Fibroblast of skin of left biceps (primary cell): ENCODE data around the gene XYLT1.

Source experiments
- DNase-seq, 2 experiments: peaks; one replicate each; pipeline ENCODE4 v3.0.0-alpha.2; 2013; ENCODE audit warnings: low read depth in 2 of 2

XYLT1 gene

GRCh38 chr16:17101646-17102045 lies 369.1 kb downstream of the XYLT1 start:
- DNase-seq, result no peak

- DNase-seq, result no peak
These were observed 372.1 kb downstream of the XYLT1 start for GRCh38 chr16:17098685-17099084.

GRCh38 chr16:17084130-17084529 lies 386.6 kb downstream of the XYLT1 start:
- DNase-seq, result no peak

GRCh38 chr16:17083628-17084027 lies 387.1 kb downstream of the XYLT1 start:
- DNase-seq, result no peak

GRCh38 chr16:17082095-17082882 lies 388.5 kb downstream of the XYLT1 start:
- DNase-seq, result no peak

GRCh38 chr16:17080105-17080504 lies 390.7 kb downstream of the XYLT1 start:
- no peak for DNase-seq

- no peak for DNase-seq
These were observed 391.7 kb downstream of the XYLT1 start for GRCh38 chr16:17078931-17079631.

- no peak for DNase-seq
These were observed 393.8 kb downstream of the XYLT1 start for GRCh38 chr16:17076818-17077498.

GRCh38 chr16:17076092-17076754 lies 394.5 kb downstream of the XYLT1 start:
- DNase-seq, result no peak

- no peak for DNase-seq
These were observed 398.7 kb downstream of the XYLT1 start for GRCh38 chr16:17072104-17072503.

GRCh38 chr16:17070882-17071592 lies 399.7 kb downstream of the XYLT1 start:
- DNase-seq, result no peak

- no peak for DNase-seq
These were observed 401.1 kb downstream of the XYLT1 start for GRCh38 chr16:17069681-17070080.

GRCh38 chr16:17068524-17068923 lies 402.2 kb downstream of the XYLT1 start:
- DNase-seq, result no peak

GRCh38 chr16:17067882-17068281 lies 402.9 kb downstream of the XYLT1 start:
- no peak for DNase-seq

- DNase-seq, result no peak
These were observed 407.3 kb downstream of the XYLT1 start for GRCh38 chr16:17063201-17064139.

- no peak for DNase-seq
These were observed 408.1 kb downstream of the XYLT1 start for GRCh38 chr16:17062676-17063075.

GRCh38 chr16:17061326-17061725 lies 409.4 kb downstream of the XYLT1 start:
- no peak for DNase-seq

- no peak for DNase-seq
These were observed 412.3 kb downstream of the XYLT1 start for GRCh38 chr16:17058471-17058870.

- no peak for DNase-seq
These were observed 414.1 kb downstream of the XYLT1 start for GRCh38 chr16:17056666-17057065.

GRCh38 chr16:17053536-17054160 lies 417.1 kb downstream of the XYLT1 start:
- no peak for DNase-seq
